Measurements from ENCODE around the gene MEGF6.

DNA sequence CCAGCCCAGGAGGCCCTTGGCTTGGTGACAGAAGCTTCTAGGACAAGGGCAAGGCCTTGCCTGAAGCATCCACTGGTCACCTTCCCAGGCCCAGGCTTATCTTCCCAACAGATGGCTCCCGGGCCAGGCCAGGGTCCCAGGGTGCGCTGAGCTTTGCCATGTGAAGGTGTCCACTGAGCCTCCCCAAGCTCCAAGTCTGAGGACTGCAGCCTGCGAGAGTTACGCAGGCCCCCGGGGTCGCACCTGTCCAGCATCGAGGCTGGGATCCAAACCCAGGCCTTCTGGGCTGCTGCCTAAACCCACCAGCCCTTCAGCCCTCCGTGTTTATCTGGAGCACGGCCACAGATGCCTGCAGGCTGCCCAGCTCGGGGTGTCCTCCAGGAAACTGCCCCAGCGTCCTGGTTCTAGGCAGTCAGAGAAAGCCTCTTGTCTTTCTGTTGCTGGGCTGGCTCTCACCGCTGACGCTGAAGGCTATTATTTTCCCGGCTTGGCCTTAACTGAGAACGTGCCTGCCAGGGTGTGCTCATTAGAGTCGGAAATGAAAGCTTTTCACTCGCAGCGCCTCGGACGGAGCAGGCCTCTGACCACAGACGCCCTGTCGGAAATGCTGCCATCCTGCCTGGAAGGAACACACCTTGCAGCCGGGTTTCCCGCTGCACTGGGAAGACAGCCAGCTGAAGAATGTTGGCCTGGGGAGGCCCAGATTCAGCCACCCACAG, 71.4 kb downstream of the MEGF6 start:
- TF ChIP-seq POLR2AphosphoS5 (IDR thresholded peaks at IDR 0.05; ENCODE audit: borderline replicate concordance, low read depth, low read length) (no peak), EZH2 (IDR thresholded peaks at IDR 0.05) (no peak)
